Right cardiac atrium (tissue), 5 donors: ENCODE data around the gene STARD10. TPM values are rescaled to one million over a fixed set of nuclear protein-coding genes. Genes with fewer than 3 reads are reported as not detected.

Experiments used
- ATAC-seq, 2 donors: fragments of 200-7000 bp; cut with Tn5 transposase; one replicate each; pipeline versions ENCODE4 v1.8.0 to v1.9.1; 2020; ENCODE audit warnings: moderate library complexity in 2 of 2, mild to moderate bottlenecking in 1 of 2
- DNase-seq, 3 donors: peaks; one replicate each; pipeline ENCODE4 v3.0.0-alpha.2; 2020
- H3K27ac ChIP-seq: one replicate; pipeline ENCODE4 v1.5.1; 2013; ENCODE audit warnings: mild to moderate bottlenecking, low read length, control low read depth, moderate library complexity
- H3K27me3 ChIP-seq: one replicate; pipeline ENCODE4 v1.6.1; 2013; ENCODE audit not compliant: control insufficient read depth, insufficient read depth
- H3K4me1 ChIP-seq: one replicate; pipeline ENCODE4 v1.6.1; 2013; ENCODE audit warnings: low read length; ENCODE audit not compliant: control insufficient read depth, insufficient read depth
- H3K4me3 ChIP-seq: one replicate; pipeline ENCODE4 v1.5.1; 2013; ENCODE audit warnings: low read length, control low read depth
- H3K9me3 ChIP-seq: one replicate; pipeline ENCODE4 v1.6.1; 2013; ENCODE audit warnings: low read length; ENCODE audit not compliant: control insufficient read depth
- WGBS: extraction: QIAGEN DNeasy Blood & Tissue Kit; methylation state at CpG from one replicate; pipeline ENCODE4 v1.1.7; 2013; 5-methylcytosine and 5-hydroxymethylcytosine counted together
- intact Hi-C, 4 donors: fragments of 100-400 bp; cut with DNase I; formaldehyde crosslinking; loops; one replicate each; pipeline versions ENCODE4 v1.11.0 to v1.14.0; 2022 to 2023
- polyA plus RNA-seq: library from polyadenylated mRNA; stranded (reverse); fragments of 200-250 nt; gene quantifications from one replicate; pipeline ENCODE4 v1.2.3, GENCODE V29; 2013
- total RNA-seq, 4 donors: library from RNA; stranded (reverse); fragmentation: NEBNext Ultra II Directional; extraction: Animal tissue kit (Norgen Biotek cat#: 25700); gene quantifications; one replicate each; pipeline ENCODE4 v1.2.1, GENCODE V29; 2021
- donor health status: healthy with polysubstance abuse.
- donor health status: DM: no; HTN: yes; CAD: no.
- donor health status: DM: no; HTN: no; CAD: no.
- donor health status: DM: no; HTN: yes; CAD: no; lungs with severe emphysema.
- donor health status: DM: yes; HTN: yes; CAD: no.

The STARD10 gene
- total and polyA plus RNA-seq, 5 donors: 88.9 to 228 (median 122) TPM

DNA sequence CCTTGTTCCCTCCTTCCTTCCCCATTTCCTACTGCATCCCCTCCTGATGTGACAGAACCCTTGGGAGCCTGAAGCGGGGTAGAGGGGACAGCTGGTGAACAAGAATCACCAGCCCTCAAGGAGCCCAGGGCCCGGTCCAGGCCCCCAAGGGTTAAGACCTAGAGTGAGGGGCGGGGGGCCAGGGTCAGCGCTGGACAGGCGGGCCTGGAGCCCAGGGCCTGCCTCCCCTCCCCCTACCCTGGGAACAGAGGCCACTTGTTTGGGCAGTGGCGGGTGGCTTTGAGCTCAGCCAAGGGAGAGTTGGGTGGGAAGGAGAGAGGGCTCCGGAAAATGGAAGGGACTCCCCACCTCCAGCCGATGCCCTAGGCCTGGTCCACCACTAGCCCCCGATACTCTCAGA, 43.8 kb downstream of the STARD10 start:
- DNase-seq (peak in 2 of 3 donors; percentile 35 to 63), ATAC-seq (no peak)
- H3K4me1 ChIP-seq: no peaks in the 10 kb centered on the region
- H3K27ac ChIP-seq: no peak overlapping the region
- 59% methylated on average over 9 of the region's 9 CpGs for WGBS
- H3K27me3 ChIP-seq: no peaks in the 10 kb centered on the region
- intact Hi-C loops: no loop called here
- no peak overlapping the region for H3K4me3 ChIP-seq
- no peaks in the 10 kb centered on the region for H3K9me3 ChIP-seq

DNA sequence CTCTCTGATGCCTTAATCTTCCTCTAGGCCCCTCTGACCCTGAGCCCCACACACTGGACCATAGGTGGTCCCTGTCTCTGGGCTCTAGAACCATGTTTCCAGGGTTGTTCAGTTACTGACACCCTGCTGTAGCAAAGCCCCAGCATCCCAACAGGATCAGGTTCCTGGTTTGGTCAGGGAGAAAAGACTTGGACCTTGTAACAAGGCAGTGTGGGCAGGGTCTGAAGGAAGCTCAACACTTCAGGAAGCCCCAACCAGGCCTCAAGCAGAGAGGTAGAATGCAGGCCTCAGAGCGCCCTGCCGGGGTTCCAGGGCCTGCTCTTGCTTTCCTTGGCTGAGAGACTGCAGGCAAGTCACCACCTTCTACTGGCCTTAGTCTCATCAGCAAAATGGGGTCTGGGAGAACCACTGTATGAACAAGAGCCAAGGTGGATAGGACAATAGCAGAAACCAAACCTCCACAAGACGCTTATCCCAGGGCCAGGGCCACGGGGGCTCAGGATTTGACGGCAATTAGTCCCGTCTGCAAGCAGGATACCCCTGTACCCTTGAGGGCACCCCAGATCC, 46.5 kb downstream of the STARD10 start:
- DNase-seq (peak in 1 of 3 donors; percentile 34), ATAC-seq (no peak)
- no peaks in the 10 kb centered on the region for H3K27me3 ChIP-seq
- H3K9me3 ChIP-seq: no peaks in the 10 kb centered on the region
- WGBS: 94% methylated on average over 6 of the region's 6 CpGs
- no peak overlapping the region for H3K4me3 ChIP-seq
- no peak overlapping the region for H3K27ac ChIP-seq
- H3K4me1 ChIP-seq: peaks cover 5% of the 10 kb centered on the region
- intact Hi-C loops: no loop called here

DNA sequence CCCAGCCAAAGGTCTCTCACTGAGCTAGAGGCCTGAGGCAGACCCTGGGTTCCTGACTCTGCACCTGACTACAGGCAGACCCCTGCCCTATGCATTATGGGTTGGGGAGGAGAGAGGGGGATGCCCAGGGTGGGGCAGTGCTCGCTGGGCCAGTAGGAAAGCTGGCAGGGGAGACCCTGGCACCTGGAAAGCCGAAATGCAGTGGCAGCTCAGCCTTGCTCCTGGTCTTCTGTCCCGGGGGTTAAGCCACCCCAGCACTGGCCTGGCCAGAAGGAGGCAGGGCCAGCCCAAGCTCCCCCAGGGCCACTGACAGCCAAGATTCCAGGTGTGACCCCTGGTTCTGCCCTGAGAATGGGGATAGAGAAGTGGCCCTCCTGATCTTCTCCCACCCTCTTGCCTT, 47.0 kb downstream of the STARD10 start:
- Histone ChIP-seq H3K4me3 (no peak overlapping the region), H3K4me1 (peaks cover 6% of the 10 kb centered on the region), H3K9me3 (no peaks in the 10 kb centered on the region), H3K27me3 (no peaks in the 10 kb centered on the region), H3K27ac (no peak overlapping the region)
- no peak for ATAC-seq
- WGBS: 89% methylated on average over 3 of the region's 3 CpGs
- peak in 2 of 3 donors; percentile 20 to 34 for DNase-seq
- intact Hi-C loops: no loop called here

DNA sequence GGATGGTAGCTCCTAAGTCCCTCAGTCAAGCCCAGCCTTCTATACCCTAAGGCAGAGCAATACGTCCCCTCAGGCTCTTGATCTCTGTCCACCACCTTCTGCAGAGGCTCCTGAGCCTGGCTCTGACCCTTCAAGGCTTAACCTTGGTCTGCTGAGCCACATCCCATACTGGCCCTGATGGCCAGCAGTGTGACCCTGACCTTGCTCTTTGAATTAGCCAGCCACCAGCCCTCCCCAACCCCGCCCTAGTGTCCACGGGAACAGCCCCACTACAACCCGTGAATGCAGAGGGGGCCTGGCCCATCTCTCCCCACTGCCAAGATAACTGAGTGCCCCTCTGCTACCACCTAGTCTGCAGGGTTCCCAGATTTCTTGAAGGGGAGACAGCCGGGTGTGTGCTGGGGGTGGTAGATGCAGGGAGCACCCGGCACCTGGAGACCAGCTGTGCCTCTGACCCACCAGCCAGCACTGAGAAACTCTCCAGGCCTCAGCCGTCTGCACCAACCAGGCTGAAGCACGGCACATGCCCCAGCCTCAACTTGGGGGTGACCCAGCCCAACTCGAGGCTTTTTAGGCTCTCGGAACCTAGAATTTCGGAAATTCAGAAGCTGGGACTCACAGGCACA, 47.8 kb downstream of the STARD10 start:
- Histone ChIP-seq H3K27ac (no peak overlapping the region), H3K4me1 (peaks cover 6% of the 10 kb centered on the region), H3K27me3 (no peaks in the 10 kb centered on the region), H3K4me3 (no peak overlapping the region), H3K9me3 (no peaks in the 10 kb centered on the region)
- ATAC-seq (no peak), DNase-seq (peak in 2 of 3 donors; percentile 21 to 36)
- intact Hi-C loops: no loop called here
- WGBS: 88% methylated on average over 11 of the region's 11 CpGs

DNA sequence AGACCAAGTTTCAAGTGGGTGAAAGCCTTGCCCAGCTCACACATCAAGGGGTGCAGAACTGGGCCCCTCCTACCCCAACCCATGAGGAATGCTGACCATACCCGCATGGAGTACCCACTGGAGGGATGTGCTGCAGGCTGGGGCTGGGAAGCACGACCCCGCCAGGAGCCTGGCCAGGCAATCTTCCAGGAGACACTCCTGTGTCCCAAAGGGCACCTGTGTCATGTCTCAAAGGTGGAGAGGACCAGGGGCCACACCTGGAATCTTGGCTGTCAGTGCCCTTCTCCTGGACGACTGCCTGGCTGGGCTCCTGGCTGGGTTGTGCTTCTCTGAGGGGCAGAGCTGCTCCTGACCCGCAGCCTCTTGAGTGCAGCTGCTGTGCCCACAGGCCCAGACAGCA, 48.3 kb downstream of the STARD10 start:
- 86% methylated on average over 5 of the region's 5 CpGs for WGBS
- peak in 2 of 3 donors; percentile 33 to 34 for DNase-seq
- Histone ChIP-seq H3K27me3 (no peaks in the 10 kb centered on the region), H3K27ac (no peak overlapping the region), H3K4me1 (peaks cover 6% of the 10 kb centered on the region), H3K9me3 (no peaks in the 10 kb centered on the region), H3K4me3 (no peak overlapping the region)
- intact Hi-C loops: no loop called here
- ATAC-seq: no peak

DNA sequence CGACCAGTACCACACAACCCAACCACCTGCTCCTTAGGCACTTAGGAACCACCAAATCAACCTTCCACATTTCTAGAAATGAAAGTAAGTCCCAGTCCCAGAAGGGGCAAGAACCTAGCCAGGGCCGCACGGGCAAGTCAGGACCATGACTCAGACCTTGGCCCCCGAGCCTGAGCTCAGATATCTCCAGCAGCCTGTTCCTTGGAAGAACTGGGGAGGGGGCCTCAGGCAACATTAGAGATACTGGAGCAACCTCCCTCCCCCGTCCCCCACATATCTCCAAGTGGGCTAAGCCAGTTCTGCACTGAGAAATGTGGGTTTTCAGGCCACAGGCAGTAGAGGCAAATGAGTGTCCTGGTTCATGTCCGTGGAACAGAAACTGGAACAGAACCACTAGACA, 49.4 kb downstream of the STARD10 start:
- H3K9me3 ChIP-seq: no peaks in the 10 kb centered on the region
- no peak overlapping the region for H3K27ac ChIP-seq
- peak in 2 of 3 donors; percentile 61 to 64 for DNase-seq
- WGBS: 77% methylated on average over 6 of the region's 6 CpGs
- intact Hi-C loops: no loop called here
- ATAC-seq: no peak
- H3K4me3 ChIP-seq: no peak overlapping the region
- no peaks in the 10 kb centered on the region for H3K27me3 ChIP-seq
- peaks cover 6% of the 10 kb centered on the region for H3K4me1 ChIP-seq

DNA sequence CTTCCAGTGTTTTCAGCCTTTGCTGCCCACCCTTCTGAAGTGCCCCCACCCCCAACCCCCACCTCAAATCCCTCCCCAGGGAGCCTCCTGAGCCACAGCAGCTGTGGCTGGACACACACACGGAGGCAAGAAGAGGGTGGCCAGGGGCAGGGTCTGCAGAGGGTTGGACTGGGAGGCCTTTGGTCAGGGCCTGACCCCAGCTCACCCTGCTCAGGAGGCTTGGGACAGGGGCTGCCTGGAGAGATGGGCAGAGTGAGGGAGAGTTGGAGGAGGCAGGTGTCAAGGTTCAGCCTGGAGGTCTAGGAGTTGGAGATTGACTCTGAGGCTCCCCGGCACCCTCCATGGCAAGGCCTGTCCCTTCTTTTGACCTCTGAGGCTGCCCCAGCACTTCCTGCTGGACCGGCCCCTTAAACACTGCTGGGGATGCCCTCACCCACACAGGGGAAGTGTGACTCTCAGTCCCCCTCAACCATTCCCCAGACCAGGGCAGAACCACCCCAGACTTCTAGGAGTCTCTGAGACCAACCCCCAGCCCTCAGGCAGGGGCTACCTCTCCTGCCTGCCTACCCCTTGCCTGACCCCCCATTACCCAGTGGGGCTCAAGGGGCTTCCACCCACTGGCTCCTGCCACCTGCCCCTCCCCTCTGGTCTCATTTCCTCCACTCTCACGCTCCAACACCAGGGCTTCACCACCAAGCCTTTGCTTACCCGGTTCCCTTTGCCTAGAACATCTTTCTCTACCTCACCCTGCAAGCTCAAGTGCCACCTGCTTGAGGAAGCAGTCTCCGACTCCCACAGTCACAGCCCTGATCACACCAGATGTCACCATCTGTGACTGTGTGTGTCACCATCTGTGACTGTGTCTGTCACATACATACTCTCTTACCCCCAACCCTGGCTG, 50.3 kb downstream of the STARD10 start:
- 78% methylated on average over 6 of the region's 6 CpGs for WGBS
- peak in 2 of 3 donors; percentile 37 to 53 for DNase-seq
- no peak for ATAC-seq
- H3K4me3 ChIP-seq: no peak overlapping the region
- no peak overlapping the region for H3K27ac ChIP-seq
- intact Hi-C loops: no loop called here
- H3K9me3 ChIP-seq: no peaks in the 10 kb centered on the region
- H3K27me3 ChIP-seq: no peaks in the 10 kb centered on the region
- H3K4me1 ChIP-seq: peaks cover 6% of the 10 kb centered on the region

DNA sequence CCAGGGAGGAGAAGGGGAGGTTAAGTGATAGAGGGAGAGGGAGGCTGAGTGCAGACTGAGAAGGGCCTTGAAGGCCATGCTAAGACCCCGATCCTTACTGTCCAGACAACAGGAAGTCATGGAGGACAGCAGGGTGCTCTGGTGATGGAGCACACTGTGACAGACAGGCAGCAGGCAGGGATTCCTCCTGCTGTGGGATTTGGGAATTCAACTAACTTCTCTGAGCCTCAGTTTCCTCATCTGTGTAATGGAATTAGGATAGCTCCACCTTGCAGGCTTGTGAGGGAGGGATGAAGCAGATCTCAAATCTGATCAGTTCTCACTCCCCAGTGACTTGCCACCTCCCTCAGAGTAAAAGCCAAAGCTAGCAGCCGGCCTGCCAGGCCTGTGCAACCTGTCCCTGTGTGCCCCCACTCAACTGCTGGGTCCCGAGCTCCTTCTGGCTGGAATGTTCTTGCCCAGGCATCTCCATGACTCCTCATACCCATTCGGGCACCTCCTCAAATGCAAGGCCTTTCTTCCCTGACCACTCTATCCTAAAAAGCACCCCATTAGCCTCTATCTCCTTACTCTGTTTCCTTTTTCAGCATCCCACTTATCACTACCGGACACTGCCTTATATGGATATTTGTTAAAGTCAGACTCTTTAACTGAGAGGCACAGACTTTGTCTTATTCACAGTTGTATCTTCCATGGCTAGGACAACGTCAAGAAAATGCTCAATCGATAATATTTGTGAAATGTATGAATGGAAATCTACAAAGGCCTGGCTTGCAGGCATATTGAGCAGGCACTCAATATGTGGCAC, 51.1 kb downstream of the STARD10 start:
- 75% methylated on average over 7 of the region's 7 CpGs for WGBS
- Histone ChIP-seq H3K27me3 (no peaks in the 10 kb centered on the region), H3K4me3 (no peak overlapping the region), H3K27ac (no peak overlapping the region), H3K9me3 (no peaks in the 10 kb centered on the region), H3K4me1 (peaks cover 6% of the 10 kb centered on the region)
- peak in 1 of 3 donors; percentile 37 for DNase-seq
- intact Hi-C loops: no loop called here
- ATAC-seq: no peak

DNA sequence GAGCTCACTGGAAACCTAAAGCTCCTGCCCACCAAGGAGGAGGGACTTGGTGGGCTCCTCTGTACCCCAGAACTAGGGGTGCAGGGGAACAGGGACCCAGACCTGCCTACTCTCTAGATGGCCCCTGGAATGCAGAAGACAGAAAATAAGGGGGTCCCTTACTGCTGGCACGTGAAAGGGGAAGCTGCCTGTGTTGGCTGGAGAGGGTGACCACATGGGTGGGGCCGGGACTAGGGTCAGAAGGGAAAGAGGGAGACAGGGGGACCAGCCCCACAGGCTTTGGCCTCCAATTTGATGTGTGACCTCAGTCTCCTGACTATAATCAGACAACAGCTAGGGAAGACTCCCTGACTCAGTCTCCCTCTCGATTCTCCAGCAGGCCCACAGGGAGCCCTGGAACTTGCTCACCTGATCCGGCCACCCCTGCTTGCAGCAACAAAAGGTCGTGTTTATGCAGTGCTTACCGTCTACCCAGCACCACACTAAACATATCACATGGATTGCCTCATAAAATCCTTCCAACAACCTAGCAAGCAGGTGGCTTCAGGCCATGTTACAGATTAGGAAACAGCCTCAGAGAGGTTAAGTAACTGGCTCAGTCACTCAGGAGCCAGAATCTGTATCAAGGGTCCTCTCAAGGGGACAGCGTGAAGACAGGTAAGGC, 51.9 kb downstream of the STARD10 start:
- intact Hi-C loops: no loop called here
- H3K4me3 ChIP-seq: no peak overlapping the region
- 62% methylated on average over 7 of the region's 7 CpGs for WGBS
- peaks cover 8% of the 10 kb centered on the region for H3K4me1 ChIP-seq
- no peak for ATAC-seq
- DNase-seq: peak in 2 of 3 donors; percentile 54 to 66
- H3K27ac ChIP-seq: no peak overlapping the region
- H3K27me3 ChIP-seq: no peaks in the 10 kb centered on the region
- H3K9me3 ChIP-seq: no peaks in the 10 kb centered on the region

DNA sequence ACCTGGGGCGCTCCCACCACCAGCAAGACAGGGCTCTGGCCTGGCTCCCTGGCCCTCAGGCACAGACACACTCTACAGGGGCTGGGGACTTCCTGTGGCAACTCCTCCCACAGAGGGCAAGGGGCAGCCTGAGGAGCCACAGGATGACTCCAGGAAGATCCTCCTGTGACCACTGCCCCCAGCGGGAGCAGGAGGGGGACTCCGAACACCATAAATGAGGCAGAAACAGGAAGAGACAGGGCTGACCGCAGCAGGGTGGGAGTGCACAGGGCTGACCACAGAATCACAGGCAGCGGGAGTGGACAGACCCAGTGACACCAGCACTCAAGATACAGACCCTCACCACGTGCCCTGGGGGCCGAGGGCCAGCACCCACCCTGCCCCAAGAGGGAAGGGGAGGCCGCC, 52.4 kb downstream of the STARD10 start:
- WGBS: 56% methylated on average over 8 of the region's 8 CpGs
- Histone ChIP-seq H3K27me3 (no peaks in the 10 kb centered on the region), H3K4me1 (peaks cover 9% of the 10 kb centered on the region), H3K4me3 (no peak overlapping the region), H3K9me3 (no peaks in the 10 kb centered on the region), H3K27ac (no peak overlapping the region)
- DNase-seq: peak in 2 of 3 donors; percentile 70 to 78
- intact Hi-C loops: no loop called here
- ATAC-seq: peak; percentile 6 to 18
